Measurements from ENCODE around the gene ZSCAN20. TPM values are rescaled to one million over a fixed set of nuclear protein-coding genes. Genes with fewer than 3 reads are reported as not detected.

Gene ZSCAN20
- total RNA-seq, 1 experiment from 2014 or later = 3.9 TPM

- H3K27me3 Mint-ChIP-seq (ENCODE audit: low read depth) = peaks cover 9% of the 10 kb centered on the region
- H3K4me1 Mint-ChIP-seq = peaks cover 9 to 15% of the 10 kb centered on the region in 2 experiments
- H3K27ac ChIP-seq (ENCODE audit: insufficient read length, low read depth, low read length) = no peak overlapping the region
Observed at GRCh38 chr1:33446590-33446989, 25.9 kb upstream of the ZSCAN20 start.

More at GRCh38 chr1:33446590-33446989, 25.9 kb upstream of the ZSCAN20 start:
- no peak overlapping the region for H2AK5ac ChIP-seq (ENCODE audit: insufficient read length, low read length)
- H2AFZ ChIP-seq (ENCODE audit: low read length) = no peak overlapping the region
- H3K14ac ChIP-seq (ENCODE audit: insufficient read depth, low read length) = no peak overlapping the region
- H3K56ac ChIP-seq (ENCODE audit: insufficient read length, low read depth, low read length) = no peak overlapping the region
- H4K8ac ChIP-seq (replicated peaks; ENCODE audit: insufficient read length, low read depth, low read length) = no peak overlapping the region
- TF ChIP-seq CTCF (conservative IDR thresholded peaks at IDR 0.05) = no peak
- Mint-ChIP-seq H3K9me3 (peaks cover 0 to 2% of the 10 kb centered on the region in 2 experiments; a peak in 1 of 5 replicates), H3K27ac (no peak overlapping the region), H3K4me3 (no peak overlapping the region), H3K36me3 (ENCODE audit: insufficient read depth in 1 of 3, low read depth in 3 of 3) (no peaks in the 10 kb centered on the region)
- H3K4me2 ChIP-seq (ENCODE audit: insufficient read depth, insufficient read length, low read length) = no peak overlapping the region
- H3K4me1 ChIP-seq (ENCODE audit: insufficient read depth, low read length) = no peaks in the 10 kb centered on the region
- no peaks in the 10 kb centered on the region; the same call in 1 of the 2 replicates for H3K27me3 ChIP-seq (ENCODE audit: insufficient read depth, low read length)
- no peak for DNase-seq
- no peak overlapping the region for H3K18ac ChIP-seq (ENCODE audit: insufficient read length, low read depth, low read length)
- no peak overlapping the region for H3K9ac ChIP-seq (ENCODE audit: extremely low read depth, insufficient read length, low read length)
- H4K5ac ChIP-seq (ENCODE audit: insufficient read length, low read depth, low read length) = no peak overlapping the region
- no peak overlapping the region for H2BK12ac ChIP-seq (ENCODE audit: insufficient read length, low read depth, low read length)
- H2BK15ac ChIP-seq (ENCODE audit: low read depth, low read length) = no peak overlapping the region
- no peaks in the 10 kb centered on the region for H3K79me2 ChIP-seq (ENCODE audit: insufficient read depth, low read length)
- no peaks in the 10 kb centered on the region for H3K23me2 ChIP-seq (ENCODE audit: insufficient read length, low read depth, low read length, poor library complexity, severe bottlenecking)
- no peak overlapping the region for H2BK120ac ChIP-seq (ENCODE audit: low read depth, low read length, poor library complexity, severe bottlenecking)
- no peaks in the 10 kb centered on the region for H4K20me1 ChIP-seq (ENCODE audit: control insufficient read depth, insufficient read depth, insufficient read length)
- no peak overlapping the region for H2BK20ac ChIP-seq (ENCODE audit: low read depth, low read length, poor library complexity, severe bottlenecking)
- H4K91ac ChIP-seq (ENCODE audit: insufficient read length, low read depth, low read length) = no peak overlapping the region
- WGBS (ENCODE audit: extremely low coverage, insufficient read length, low lambda C conversion rate) = no CpG with 5 or more reads among the region's 3 CpGs
- no peaks in the 10 kb centered on the region for H3K79me1 ChIP-seq (ENCODE audit: insufficient read depth, low read depth, low read length, poor library complexity, severe bottlenecking)
- no peak overlapping the region for H2BK5ac ChIP-seq (ENCODE audit: insufficient read length, low read length)
- H3K23ac ChIP-seq (ENCODE audit: insufficient read length, low read depth, low read length) = no peak overlapping the region
- no peak overlapping the region for H3T11ph ChIP-seq (ENCODE audit: low read length)
- no peak overlapping the region for H3K4ac ChIP-seq (ENCODE audit: low read depth, low read length)
- H3K9me3 ChIP-seq (ENCODE audit: control insufficient read depth, low read depth, low read length) = no peaks in the 10 kb centered on the region
